AG04450 (cell line): ENCODE measurements around the gene ST3GAL3. TPM values are rescaled to one million over a fixed set of nuclear protein-coding genes. Genes with fewer than 3 reads are reported as not detected.

ENCODE experiments used
- CTCF ChIA-PET: fragments of 300-600, 350-600 bp; formaldehyde crosslinking; extraction: SDS; loops from one replicate; lab custom pipeline; 2022; ENCODE audit warnings: antibody characterized with exemption, inconsistent platforms; lab: Charles Lee
- POLR2A ChIA-PET: fragments of 350-600 bp; formaldehyde crosslinking; extraction: SDS; loops from one replicate; lab custom pipeline; 2021; ENCODE audit warnings: antibody characterized with exemption, inconsistent platforms; lab: Yijun Ruan, JAX
- DNase-seq: peaks from one replicate; pipeline ENCODE4 v3.0.0-alpha.2; 2011; ENCODE audit warnings: low read depth, low spot score
- H3K27ac ChIP-seq: one replicate; pipeline ENCODE4 v1.5.1; 2012; ENCODE audit warnings: low read depth, low read length, control low read depth
- H3K27me3 ChIP-seq: one replicate; pipeline ENCODE4 v1.6.0; 2012; ENCODE audit warnings: low read length; ENCODE audit not compliant: control insufficient read depth, insufficient read depth
- H3K4me3 ChIP-seq: 2 replicates; pipeline ENCODE4 v1.5.1; 2011; ENCODE audit warnings: mild to moderate bottlenecking, low read depth, low read length, control low read depth
- H3K9me3 ChIP-seq: 2 replicates; pipeline ENCODE4 v1.5.1; 2012; ENCODE audit warnings: low read length; ENCODE audit not compliant: control insufficient read depth, insufficient read depth
- polyA plus RNA-seq: library from polyadenylated mRNA; depleted of rRNA; stranded (reverse); fragments of >200 nt; gene quantifications from 2 replicates; pipeline ENCODE4 v1.2.3, GENCODE V29; 2011
- TF ChIP-seq, protein P1 (sequence below): IDR thresholded peaks from 2 replicates; pipeline ENCODE4 v1.5.1; 2011; ENCODE audit warnings: low read depth, low read length, control low read depth, inconsistent platforms

Gene ST3GAL3
- polyA plus RNA-seq, 1 experiment = 11.5 TPM

DNA sequence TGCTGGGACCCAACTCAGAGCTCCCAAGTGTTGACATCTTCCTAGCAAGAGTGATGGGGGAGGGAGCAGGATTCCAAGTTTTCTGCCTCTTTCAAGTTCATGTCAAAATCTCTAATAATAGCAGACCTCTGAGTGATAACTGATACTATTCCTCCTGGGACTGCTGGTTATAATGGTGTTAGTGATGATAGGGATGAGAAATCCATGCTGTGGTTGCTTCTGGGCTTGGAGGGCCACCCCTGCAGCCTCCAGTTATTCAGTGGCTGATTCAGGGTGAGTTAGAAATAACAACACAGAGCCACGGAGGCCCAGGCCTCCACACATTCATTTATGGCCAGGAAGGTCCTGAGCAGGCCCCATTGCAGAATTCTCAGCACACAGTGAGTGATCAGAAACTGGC, 185.7 kb downstream of the ST3GAL3 start:
- no peaks in the 10 kb centered on the region for H3K27me3 ChIP-seq
- ChIA-PET POLR2A (no interaction called here), CTCF (interaction anchor here (2.1 kb wide), 1 partner anchor 42 kb away, joined by 9 read pairs; no protein-coding TSS in a partner anchor)
- no peak overlapping the region for H3K4me3 ChIP-seq
- TF ChIP-seq, protein P1, sequence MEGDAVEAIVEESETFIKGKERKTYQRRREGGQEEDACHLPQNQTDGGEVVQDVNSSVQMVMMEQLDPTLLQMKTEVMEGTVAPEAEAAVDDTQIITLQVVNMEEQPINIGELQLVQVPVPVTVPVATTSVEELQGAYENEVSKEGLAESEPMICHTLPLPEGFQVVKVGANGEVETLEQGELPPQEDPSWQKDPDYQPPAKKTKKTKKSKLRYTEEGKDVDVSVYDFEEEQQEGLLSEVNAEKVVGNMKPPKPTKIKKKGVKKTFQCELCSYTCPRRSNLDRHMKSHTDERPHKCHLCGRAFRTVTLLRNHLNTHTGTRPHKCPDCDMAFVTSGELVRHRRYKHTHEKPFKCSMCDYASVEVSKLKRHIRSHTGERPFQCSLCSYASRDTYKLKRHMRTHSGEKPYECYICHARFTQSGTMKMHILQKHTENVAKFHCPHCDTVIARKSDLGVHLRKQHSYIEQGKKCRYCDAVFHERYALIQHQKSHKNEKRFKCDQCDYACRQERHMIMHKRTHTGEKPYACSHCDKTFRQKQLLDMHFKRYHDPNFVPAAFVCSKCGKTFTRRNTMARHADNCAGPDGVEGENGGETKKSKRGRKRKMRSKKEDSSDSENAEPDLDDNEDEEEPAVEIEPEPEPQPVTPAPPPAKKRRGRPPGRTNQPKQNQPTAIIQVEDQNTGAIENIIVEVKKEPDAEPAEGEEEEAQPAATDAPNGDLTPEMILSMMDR = no peak
- H3K9me3 ChIP-seq = no peaks in the 10 kb centered on the region
- H3K27ac ChIP-seq = no peak overlapping the region
- DNase-seq = no peak

DNA sequence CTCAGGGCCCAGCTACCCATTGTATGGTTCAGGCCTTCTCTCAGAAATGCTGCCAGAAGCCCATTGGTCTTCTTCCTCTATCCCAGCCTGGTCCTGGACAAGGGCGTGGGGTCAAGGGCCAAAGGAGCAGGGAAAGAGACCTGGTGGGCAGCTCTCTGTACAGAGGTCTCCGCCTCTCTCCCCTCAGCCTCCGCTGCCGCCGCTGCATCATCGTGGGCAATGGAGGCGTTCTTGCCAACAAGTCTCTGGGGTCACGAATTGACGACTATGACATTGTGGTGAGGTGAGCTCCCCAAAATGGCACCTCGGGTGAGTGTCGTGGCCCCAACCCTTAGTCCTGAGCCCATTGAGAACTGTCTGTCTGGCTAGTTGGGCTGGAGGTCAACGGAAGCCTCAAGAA, 191.6 kb downstream of the ST3GAL3 start:
- DNase-seq = no peak
- CTCF ChIA-PET = no interaction called here
- no peaks in the 10 kb centered on the region for H3K27me3 ChIP-seq
- no peak overlapping the region for H3K4me3 ChIP-seq
- TF ChIP-seq, protein P1 = no peak
- POLR2A ChIA-PET = no interaction called here
- no peak overlapping the region for H3K27ac ChIP-seq
- no peaks in the 10 kb centered on the region for H3K9me3 ChIP-seq

DNA sequence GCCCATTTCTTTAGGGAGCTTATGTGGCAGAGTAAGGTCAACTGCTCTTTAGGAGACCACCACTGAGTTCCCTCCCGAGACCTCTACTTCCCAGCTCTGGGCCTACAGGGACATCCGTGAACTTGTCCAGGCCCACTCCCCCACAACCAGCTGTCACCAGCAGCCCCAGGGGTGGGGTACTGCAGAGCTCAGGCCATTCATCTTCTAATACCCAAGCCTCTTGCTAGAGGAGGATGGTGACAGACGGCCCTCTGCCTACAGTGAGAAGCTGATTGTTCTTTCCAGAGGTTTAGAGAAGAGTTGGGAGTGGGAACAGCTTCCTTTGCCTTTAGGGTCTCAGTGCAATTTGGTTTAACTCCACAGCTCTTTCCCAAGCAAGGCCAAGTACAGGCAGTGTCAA, 193.1 kb downstream of the ST3GAL3 start:
- DNase-seq = no peak
- no peaks in the 10 kb centered on the region for H3K27me3 ChIP-seq
- no peak overlapping the region for H3K4me3 ChIP-seq
- no peaks in the 10 kb centered on the region for H3K9me3 ChIP-seq
- ChIA-PET POLR2A (no interaction called here), CTCF (no interaction called here)
- no peak overlapping the region for H3K27ac ChIP-seq
- TF ChIP-seq, protein P1 = no peak

DNA sequence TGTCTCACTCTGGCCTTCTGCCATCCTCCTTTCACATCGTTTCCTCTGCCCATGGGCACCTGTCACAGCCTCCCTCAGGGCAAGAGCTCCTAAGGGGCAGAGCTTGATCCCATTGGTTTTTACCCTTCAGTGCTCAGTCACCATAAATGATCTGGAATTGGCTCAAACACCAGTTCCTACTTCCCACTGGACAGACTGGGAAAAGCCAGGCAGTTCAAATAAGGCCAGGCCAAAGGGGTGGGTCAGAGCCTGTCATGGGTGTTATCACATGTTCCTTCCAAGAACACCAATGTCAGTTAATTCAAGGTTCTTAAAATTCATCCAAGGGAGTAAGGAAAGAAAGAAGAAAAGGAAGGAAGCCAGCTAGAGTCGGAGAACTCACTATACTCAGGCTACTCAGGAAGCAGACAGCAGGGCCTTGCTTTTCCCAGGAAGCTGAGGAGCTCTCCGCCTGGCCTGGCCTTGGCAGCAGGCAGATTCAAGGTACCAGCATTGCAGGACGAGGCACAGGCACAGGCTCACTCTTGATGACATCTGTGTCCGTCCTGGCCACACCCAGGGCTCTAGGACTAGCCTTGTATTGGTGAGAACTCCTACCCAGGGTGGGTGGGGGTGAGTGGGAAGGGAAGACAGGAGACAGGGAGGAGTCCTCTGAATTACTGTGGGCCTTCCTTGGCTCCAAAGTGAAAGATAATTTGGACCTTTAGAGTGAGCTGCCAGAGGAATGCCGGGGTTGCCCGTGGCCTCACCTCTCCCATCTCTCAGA, 194.0 kb downstream of the ST3GAL3 start:
- Histone ChIP-seq H3K4me3 (no peak overlapping the region), H3K27ac (no peak overlapping the region), H3K9me3 (no peaks in the 10 kb centered on the region), H3K27me3 (no peaks in the 10 kb centered on the region)
- TF ChIP-seq, protein P1 = no peak
- CTCF ChIA-PET = no interaction called here
- DNase-seq = no peak
- POLR2A ChIA-PET = no interaction called here

DNA sequence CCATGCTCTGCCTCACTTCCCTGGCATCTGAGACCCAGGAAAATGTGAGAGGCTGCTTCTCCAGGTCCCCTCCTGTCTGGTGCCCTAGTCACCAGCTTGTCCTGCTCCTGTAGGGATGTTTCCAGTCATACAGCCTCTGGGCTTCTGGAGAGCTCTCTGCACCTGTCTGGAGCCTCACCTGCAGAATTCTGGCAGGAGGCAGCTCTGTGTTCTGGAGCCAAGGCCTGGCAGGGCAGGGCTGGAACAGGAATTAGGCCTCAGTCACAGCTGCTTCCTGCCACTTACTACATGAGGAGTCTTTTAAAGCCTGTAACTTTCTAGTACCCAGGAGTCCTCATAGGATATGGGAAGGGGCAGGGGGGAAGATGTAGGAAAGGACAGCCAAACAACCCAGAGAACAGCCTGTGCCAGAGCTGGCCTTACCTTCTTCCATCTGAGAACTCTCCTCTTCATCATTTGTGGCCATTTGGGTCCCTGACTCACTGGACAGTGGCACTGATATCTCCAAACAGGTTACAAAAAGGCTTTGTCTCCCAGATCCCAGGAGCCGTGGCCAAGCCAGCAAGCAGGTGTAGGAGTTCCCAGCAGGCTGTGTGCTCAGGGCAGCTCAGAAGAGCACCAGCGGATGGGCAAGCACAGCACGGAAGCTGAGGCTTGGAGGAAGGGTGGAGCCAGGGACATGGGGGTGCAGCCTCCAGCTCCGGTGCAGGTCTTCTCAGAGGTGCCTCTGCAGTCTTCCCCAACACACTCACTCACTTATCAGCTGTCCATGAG, 194.9 kb downstream of the ST3GAL3 start:
- no peak overlapping the region for H3K27ac ChIP-seq
- ChIA-PET POLR2A (no interaction called here), CTCF (no interaction called here)

More for the DNA sequence above, 194.9 kb downstream of the ST3GAL3 start:
- TF ChIP-seq, protein P1 = no peak
- DNase-seq = no peak
- H3K27me3 ChIP-seq = no peaks in the 10 kb centered on the region
- no peaks in the 10 kb centered on the region for H3K9me3 ChIP-seq
- H3K4me3 ChIP-seq = no peak overlapping the region
